Kidney capillary endothelial cell (primary cell): ENCODE measurements around the gene IGF2.
"Not testable (repeated sequence)": the region's sequence is repeated elsewhere in the genome, so short reads cannot be mapped to it uniquely, and the experiment has no call there.

ENCODE experiments used
- DNase-seq: peaks from one replicate; pipeline ENCODE4 v3.0.0-alpha.2; 2018; ENCODE audit warnings: low spot score

Gene IGF2

GRCh38 chr11:2136209-2136951 is 2.8 kb downstream of the IGF2 start:
- no peak for DNase-seq

GRCh38 chr11:2135648-2136201 is 3.5 kb downstream of the IGF2 start:
- DNase-seq, result no peak

GRCh38 chr11:2135018-2135569 is 4.1 kb downstream of the IGF2 start:
- DNase-seq, result no peak

- DNase-seq, result no peak
Measured at GRCh38 chr11:2134022-2135010, 4.9 kb downstream of the IGF2 start.

GRCh38 chr11:2133241-2134021 is 5.8 kb downstream of the IGF2 start:
- no peak for DNase-seq

GRCh38 chr11:2132874-2133240 is 6.3 kb downstream of the IGF2 start:
- no peak for DNase-seq

GRCh38 chr11:2132246-2132645 is 6.9 kb downstream of the IGF2 start:
- DNase-seq, result no peak

GRCh38 chr11:2131371-2132236 is 7.6 kb downstream of the IGF2 start:
- no peak for DNase-seq

GRCh38 chr11:2130881-2131352 is 8.3 kb downstream of the IGF2 start:
- no peak for DNase-seq

- no peak for DNase-seq
Measured at GRCh38 chr11:2129699-2130366, 9.4 kb downstream of the IGF2 start.

GRCh38 chr11:2129308-2129698 is 9.9 kb downstream of the IGF2 start:
- DNase-seq, result no peak

GRCh38 chr11:2128511-2129307 is 10.5 kb downstream of the IGF2 start:
- DNase-seq, result no peak

GRCh38 chr11:2128130-2128510 is 11.1 kb downstream of the IGF2 start:
- DNase-seq, result no peak

- DNase-seq, result no peak
Measured at GRCh38 chr11:2127482-2128129, 11.6 kb downstream of the IGF2 start.

GRCh38 chr11:2126520-2127085 is 12.6 kb downstream of the IGF2 start:
- DNase-seq, result no peak

GRCh38 chr11:2124736-2125484 is 14.3 kb downstream of the IGF2 start:
- DNase-seq, result not testable (repeated sequence)

- no peak for DNase-seq
Measured at GRCh38 chr11:2123628-2123960, 15.6 kb downstream of the IGF2 start.
